Osteocyte (in vitro differentiated cells): Measurements from ENCODE around the gene SPACA9. TPM values are rescaled to one million over a fixed set of nuclear protein-coding genes. Genes with fewer than 3 reads are reported as not detected.

Experiments used
- DNase-seq: peaks from one replicate; pipeline ENCODE4 v3.0.0; 2021; ENCODE audit warnings: mixed read lengths; ENCODE audit not compliant: unreplicated experiment; ENCODE audit errors: extremely low spot score
- H3K27ac Mint-ChIP-seq: one replicate; pipeline ENCODE4 v1.8.0; 2021; ENCODE audit warnings: mild to moderate bottlenecking, mixed read lengths; ENCODE audit not compliant: unreplicated experiment
- H3K27me3 Mint-ChIP-seq: one replicate; pipeline ENCODE4 v1.8.0; 2021; ENCODE audit warnings: mixed read lengths; ENCODE audit not compliant: unreplicated experiment
- H3K36me3 Mint-ChIP-seq: one replicate; pipeline ENCODE4 v1.8.0; 2021; ENCODE audit warnings: mixed read lengths; ENCODE audit not compliant: unreplicated experiment
- H3K4me1 Mint-ChIP-seq: one replicate; pipeline ENCODE4 v1.8.0; 2021; ENCODE audit warnings: mixed read lengths; ENCODE audit not compliant: unreplicated experiment
- H3K4me3 Mint-ChIP-seq: one replicate; pipeline ENCODE4 v1.8.0; 2021; ENCODE audit warnings: mild to moderate bottlenecking, moderate library complexity, mixed read lengths; ENCODE audit not compliant: unreplicated experiment
- H3K9me3 Mint-ChIP-seq: one replicate; pipeline ENCODE4 v1.8.0; 2021; ENCODE audit warnings: mixed read lengths; ENCODE audit not compliant: unreplicated experiment
- CTCF ChIP-seq: fragments of 200-600 bp; sonication (generic); IDR thresholded peaks from 2 replicates; pipeline ENCODE4 v1.5.0; 2021; ENCODE audit warnings: antibody characterized with exemption, mild to moderate bottlenecking, moderate library complexity
- total RNA-seq: library from RNA; stranded (reverse); gene quantifications from 2 replicates; pipeline ENCODE4 v1.2.1, GENCODE V29; 2021

The SPACA9 gene
- total RNA-seq, 1 donor from 2014 or later = 6.7 TPM

DNA sequence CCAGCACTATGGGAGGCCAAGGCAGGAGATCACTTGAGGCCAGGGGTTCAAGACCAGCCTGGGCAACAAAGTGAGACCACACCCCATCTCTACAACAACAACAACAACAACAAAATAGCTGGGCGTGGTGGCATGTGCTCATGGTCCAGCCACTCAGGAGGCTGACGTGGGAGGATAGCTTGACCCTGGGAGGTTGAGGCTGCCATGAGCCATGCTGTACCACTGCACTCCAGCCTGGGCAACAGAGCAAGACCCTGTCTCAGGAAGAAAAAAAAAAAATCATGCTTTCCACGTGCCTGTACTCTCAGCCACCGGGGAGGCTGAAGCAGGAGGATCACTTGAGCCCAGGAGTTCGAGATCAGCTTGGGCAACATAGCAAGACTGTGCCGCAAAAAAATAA, 36.2 kb downstream of the SPACA9 start:
- Mint-ChIP-seq H3K27me3 (no peaks in the 10 kb centered on the region), H3K36me3 (peaks cover 68% of the 10 kb centered on the region), H3K27ac (no peak overlapping the region), H3K4me1 (no peaks in the 10 kb centered on the region), H3K9me3 (no peaks in the 10 kb centered on the region), H3K4me3 (no peak overlapping the region)
- no peak for TF ChIP-seq CTCF
- no peak for DNase-seq

DNA sequence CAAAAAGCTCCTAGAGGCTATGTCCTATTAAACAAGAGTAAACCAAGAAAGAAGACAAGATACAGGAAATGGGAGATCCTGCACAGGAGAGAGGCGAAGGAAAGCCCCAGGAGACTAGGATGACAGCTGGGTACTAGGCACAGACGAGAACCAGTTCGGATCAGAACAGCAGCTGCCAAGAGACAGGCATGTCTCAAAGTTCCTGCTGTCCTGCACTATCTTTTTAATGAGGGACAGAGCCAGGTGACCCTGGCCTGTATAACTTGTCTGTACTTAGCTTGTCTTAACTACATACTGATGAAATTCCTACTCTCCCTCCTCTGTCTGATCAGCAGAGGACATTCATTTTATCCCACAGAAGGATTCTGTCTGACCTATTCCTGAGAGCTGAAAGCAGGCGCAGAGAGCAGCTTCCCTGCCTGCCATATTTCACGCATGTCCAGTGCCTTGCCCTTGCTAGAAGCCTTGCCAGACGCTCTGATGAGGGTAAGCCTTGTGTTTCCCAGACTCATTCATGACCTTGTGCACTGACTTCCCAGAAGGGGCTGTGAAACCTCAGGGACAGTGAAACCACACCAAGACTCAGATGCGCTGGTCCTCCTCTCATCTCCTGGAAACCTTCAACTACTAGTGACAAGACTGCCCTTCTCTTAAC, 41.0 kb downstream of the SPACA9 start:
- Mint-ChIP-seq H3K9me3 (no peaks in the 10 kb centered on the region), H3K36me3 (peaks cover 71% of the 10 kb centered on the region), H3K27ac (no peak overlapping the region), H3K4me3 (no peak overlapping the region), H3K4me1 (no peaks in the 10 kb centered on the region), H3K27me3 (no peaks in the 10 kb centered on the region)
- DNase-seq = no peak
- TF ChIP-seq CTCF = no peak

DNA sequence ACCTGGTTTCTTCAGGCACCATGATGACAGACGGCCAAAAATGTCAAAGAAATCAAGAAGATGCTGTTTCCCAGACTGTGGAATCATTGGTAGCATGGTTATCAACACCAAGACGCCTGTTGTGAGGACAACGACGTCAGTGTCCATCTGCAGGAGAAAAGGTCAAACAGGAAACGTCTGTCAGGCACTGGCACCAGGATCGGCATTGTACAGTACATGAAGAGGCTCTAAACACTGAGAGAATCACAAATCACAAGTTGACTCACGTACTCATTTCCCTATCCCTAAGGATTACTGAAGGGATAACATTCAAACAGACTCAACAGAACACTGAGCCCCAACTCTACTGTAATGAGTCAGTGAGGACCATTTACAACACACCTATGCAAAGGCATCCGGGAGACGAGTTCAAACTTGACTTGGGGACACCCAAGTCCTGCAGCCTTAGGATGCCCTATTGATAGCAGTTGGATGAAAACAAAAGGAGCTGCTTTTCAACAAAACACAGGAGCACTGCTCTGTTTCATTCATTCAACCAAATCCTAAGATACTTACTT, 44.7 kb downstream of the SPACA9 start:
- Mint-ChIP-seq H3K27ac (no peak overlapping the region), H3K36me3 (peaks cover 70% of the 10 kb centered on the region), H3K4me3 (no peak overlapping the region), H3K9me3 (no peaks in the 10 kb centered on the region), H3K4me1 (no peaks in the 10 kb centered on the region), H3K27me3 (no peaks in the 10 kb centered on the region)
- DNase-seq = no peak
- TF ChIP-seq CTCF = no peak

GRCh38 chr9:132927704-132928103, 49.0 kb downstream of the SPACA9 start:
- no peak for TF ChIP-seq CTCF
- Mint-ChIP-seq H3K9me3 (no peaks in the 10 kb centered on the region), H3K27ac (no peak overlapping the region), H3K4me3 (no peak overlapping the region), H3K27me3 (no peaks in the 10 kb centered on the region), H3K36me3 (peaks cover 58% of the 10 kb centered on the region), H3K4me1 (no peaks in the 10 kb centered on the region)
- DNase-seq = no peak

- Mint-ChIP-seq H3K9me3 (no peaks in the 10 kb centered on the region), H3K4me3 (no peak overlapping the region), H3K4me1 (no peaks in the 10 kb centered on the region), H3K27ac (no peak overlapping the region), H3K27me3 (no peaks in the 10 kb centered on the region), H3K36me3 (peaks cover 41% of the 10 kb centered on the region)
- DNase-seq = no peak
- TF ChIP-seq CTCF = no peak
Measured at GRCh38 chr9:132931178-132931735, 52.6 kb downstream of the SPACA9 start.
